ENCODE measurements around the gene CD8B.
"Not testable (repeated sequence)": the region's sequence is repeated elsewhere in the genome, so short reads cannot be mapped to it uniquely, and the experiment has no call there.

The CD8B gene

GRCh38 chr2:86861628-86862379 is at the start of gene CD8B:
Gene CD8B (minus strand): TSS chr2:86861886. CDS start chr2:86861865, 21 bp downstream.
- DNase-seq (ENCODE audit: extremely low read depth, insufficient read length) = not testable (repeated sequence)

GRCh38 chr2:86905868-86906267 is 44.2 kb upstream of the CD8B start:
- not testable (repeated sequence) for H3K27me3 ChIP-seq (replicated peaks; ENCODE audit: control insufficient read depth, insufficient read depth, low read length); DNase-seq (ENCODE audit: extremely low read depth, insufficient read length); H3K36me3 ChIP-seq (ENCODE audit: control insufficient read depth, insufficient read depth, low read length); H3K4me3 ChIP-seq (replicated peaks; ENCODE audit: low read depth, low read length)

More at GRCh38 chr2:86861628-86862379, at the start of gene CD8B:
- H3K27me3 ChIP-seq (replicated peaks; ENCODE audit: control insufficient read depth, insufficient read depth, low read length); H3K4me3 ChIP-seq (replicated peaks; ENCODE audit: low read depth, low read length); H3K36me3 ChIP-seq (ENCODE audit: control insufficient read depth, insufficient read depth, low read length): not testable (repeated sequence)

- DNase-seq (ENCODE audit: extremely low read depth, insufficient read length); H3K36me3 ChIP-seq (ENCODE audit: control insufficient read depth, insufficient read depth, low read length); H3K4me3 ChIP-seq (replicated peaks; ENCODE audit: low read depth, low read length); H3K27me3 ChIP-seq (replicated peaks; ENCODE audit: control insufficient read depth, insufficient read depth, low read length): not testable (repeated sequence)
These were observed 39.0 kb upstream of the CD8B start for GRCh38 chr2:86900687-86901086.

GRCh38 chr2:86886026-86886425 is 24.3 kb upstream of the CD8B start:
- not testable (repeated sequence) for H3K36me3 ChIP-seq (ENCODE audit: control insufficient read depth, insufficient read depth, low read length); DNase-seq (ENCODE audit: extremely low read depth, insufficient read length); H3K27me3 ChIP-seq (replicated peaks; ENCODE audit: control insufficient read depth, insufficient read depth, low read length); H3K4me3 ChIP-seq (replicated peaks; ENCODE audit: low read depth, low read length)

- not testable (repeated sequence) for H3K4me3 ChIP-seq (replicated peaks; ENCODE audit: low read depth, low read length); H3K36me3 ChIP-seq (ENCODE audit: control insufficient read depth, insufficient read depth, low read length); H3K27me3 ChIP-seq (replicated peaks; ENCODE audit: control insufficient read depth, insufficient read depth, low read length); DNase-seq (ENCODE audit: extremely low read depth, insufficient read length)
These were observed 21.2 kb upstream of the CD8B start for GRCh38 chr2:86882865-86883264.

GRCh38 chr2:86882118-86882665 is 20.5 kb upstream of the CD8B start:
- DNase-seq (ENCODE audit: extremely low read depth, insufficient read length); H3K4me3 ChIP-seq (replicated peaks; ENCODE audit: low read depth, low read length); H3K36me3 ChIP-seq (ENCODE audit: control insufficient read depth, insufficient read depth, low read length): not testable (repeated sequence)

GRCh38 chr2:86878986-86879385 is 17.3 kb upstream of the CD8B start:
- DNase-seq (ENCODE audit: extremely low read depth, insufficient read length); H3K4me3 ChIP-seq (replicated peaks; ENCODE audit: low read depth, low read length); H3K36me3 ChIP-seq (ENCODE audit: control insufficient read depth, insufficient read depth, low read length); H3K27me3 ChIP-seq (replicated peaks; ENCODE audit: control insufficient read depth, insufficient read depth, low read length): not testable (repeated sequence)

More at GRCh38 chr2:86882118-86882665, 20.5 kb upstream of the CD8B start:
- not testable (repeated sequence) for H3K27me3 ChIP-seq (replicated peaks; ENCODE audit: control insufficient read depth, insufficient read depth, low read length)

- H3K27me3 ChIP-seq (replicated peaks; ENCODE audit: control insufficient read depth, insufficient read depth, low read length); H3K4me3 ChIP-seq (replicated peaks; ENCODE audit: low read depth, low read length): not testable (repeated sequence)
These were observed 9.3 kb upstream of the CD8B start for GRCh38 chr2:86870941-86871340.

GRCh38 chr2:86868895-86869468 is 7.3 kb upstream of the CD8B start:
- not testable (repeated sequence) for H3K36me3 ChIP-seq (ENCODE audit: control insufficient read depth, insufficient read depth, low read length); H3K4me3 ChIP-seq (replicated peaks; ENCODE audit: low read depth, low read length); H3K27me3 ChIP-seq (replicated peaks; ENCODE audit: control insufficient read depth, insufficient read depth, low read length); DNase-seq (ENCODE audit: extremely low read depth, insufficient read length)

More at GRCh38 chr2:86870941-86871340, 9.3 kb upstream of the CD8B start:
- DNase-seq (ENCODE audit: extremely low read depth, insufficient read length); H3K36me3 ChIP-seq (ENCODE audit: control insufficient read depth, insufficient read depth, low read length): not testable (repeated sequence)

- not testable (repeated sequence) for DNase-seq (ENCODE audit: extremely low read depth, insufficient read length); H3K27me3 ChIP-seq (replicated peaks; ENCODE audit: control insufficient read depth, insufficient read depth, low read length); H3K4me3 ChIP-seq (replicated peaks; ENCODE audit: low read depth, low read length); H3K36me3 ChIP-seq (ENCODE audit: control insufficient read depth, insufficient read depth, low read length)
These were observed 656 bp upstream of the CD8B start for GRCh38 chr2:86862380-86862703.

- H3K36me3 ChIP-seq (ENCODE audit: control insufficient read depth, insufficient read depth, low read length); H3K4me3 ChIP-seq (replicated peaks; ENCODE audit: low read depth, low read length); DNase-seq (ENCODE audit: extremely low read depth, insufficient read length); H3K27me3 ChIP-seq (replicated peaks; ENCODE audit: control insufficient read depth, insufficient read depth, low read length): not testable (repeated sequence)
These were observed 511 bp downstream of the CD8B start for GRCh38 chr2:86861175-86861574.

GRCh38 chr2:86860573-86860972 is 1.1 kb downstream of the CD8B start:
- not testable (repeated sequence) for H3K27me3 ChIP-seq (replicated peaks; ENCODE audit: control insufficient read depth, insufficient read depth, low read length)

GRCh38 chr2:86857688-86858087 is 4.0 kb downstream of the CD8B start:
- DNase-seq (ENCODE audit: extremely low read depth, insufficient read length); H3K36me3 ChIP-seq (ENCODE audit: control insufficient read depth, insufficient read depth, low read length); H3K4me3 ChIP-seq (replicated peaks; ENCODE audit: low read depth, low read length); H3K27me3 ChIP-seq (replicated peaks; ENCODE audit: control insufficient read depth, insufficient read depth, low read length): not testable (repeated sequence)

More at GRCh38 chr2:86860573-86860972, 1.1 kb downstream of the CD8B start:
- not testable (repeated sequence) for H3K36me3 ChIP-seq (ENCODE audit: control insufficient read depth, insufficient read depth, low read length); H3K4me3 ChIP-seq (replicated peaks; ENCODE audit: low read depth, low read length); DNase-seq (ENCODE audit: extremely low read depth, insufficient read length)

GRCh38 chr2:86856498-86856897 is 5.2 kb downstream of the CD8B start:
- DNase-seq (ENCODE audit: extremely low read depth, insufficient read length); H3K36me3 ChIP-seq (ENCODE audit: control insufficient read depth, insufficient read depth, low read length); H3K27me3 ChIP-seq (replicated peaks; ENCODE audit: control insufficient read depth, insufficient read depth, low read length); H3K4me3 ChIP-seq (replicated peaks; ENCODE audit: low read depth, low read length): not testable (repeated sequence)

All from GM06990 (cell line).